Skeletal muscle cell (primary cell): Measurements from ENCODE around the gene SH3BP4.

Experiments used
- DNase-seq: peaks from one replicate; pipeline ENCODE4 v3.0.0-alpha.2; 2010; ENCODE audit warnings: low read depth
- H3K4me3 ChIP-seq: 2 replicates; pipeline ENCODE4 v1.5.1; 2011; ENCODE audit warnings: low read depth, mild to moderate bottlenecking, control low read depth, low read length, moderate library complexity

SH3BP4 gene

DNA sequence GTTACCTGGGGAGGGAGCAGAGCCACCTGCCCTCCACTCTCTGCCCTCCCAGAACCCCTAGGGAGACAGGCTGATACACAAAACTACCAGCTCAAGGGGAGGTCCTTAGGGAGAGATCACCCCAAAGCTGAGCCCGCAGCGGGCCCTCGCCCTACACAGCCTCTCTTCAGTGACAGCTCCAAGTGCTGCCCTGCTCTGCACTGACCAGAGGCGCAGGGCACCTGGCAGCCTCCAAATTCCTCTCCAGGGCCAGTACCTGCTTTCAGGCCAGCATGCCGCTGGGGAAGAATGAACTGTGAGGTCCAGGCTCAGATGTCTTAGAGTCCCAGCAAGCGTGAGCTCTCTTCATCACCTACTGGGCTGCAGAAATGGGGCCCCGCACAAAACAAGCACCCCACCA, 11.3 kb upstream of the SH3BP4 start:
- H3K4me3 ChIP-seq: no peak overlapping the region
- DNase-seq: no peak

DNA sequence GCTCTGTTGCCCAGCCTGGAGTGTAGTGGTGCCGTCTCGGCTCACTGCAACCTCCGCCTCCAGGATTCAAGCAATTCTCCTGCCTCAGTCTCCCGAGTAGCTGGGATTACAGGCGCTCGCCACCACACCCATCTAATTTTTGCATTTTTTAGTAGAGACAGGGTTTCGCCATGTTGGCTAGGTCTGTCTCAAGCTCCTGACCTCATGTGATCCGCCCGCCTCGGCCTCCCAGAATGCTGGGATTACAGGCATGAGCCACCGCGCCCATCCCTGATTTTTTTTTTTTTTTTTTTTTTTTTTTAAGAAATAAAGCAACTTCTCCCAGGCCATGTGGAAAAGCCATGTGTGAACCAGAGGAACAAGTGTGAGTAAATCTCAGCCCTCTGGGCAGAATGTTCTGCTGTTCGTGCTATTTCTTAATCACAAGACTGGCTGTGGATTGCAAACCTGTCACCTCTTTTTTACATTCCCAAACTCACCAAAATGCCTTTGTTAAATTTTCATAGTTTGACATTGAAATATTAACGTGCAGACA, 6.4 kb upstream of the SH3BP4 start:
- no peak for DNase-seq

DNA sequence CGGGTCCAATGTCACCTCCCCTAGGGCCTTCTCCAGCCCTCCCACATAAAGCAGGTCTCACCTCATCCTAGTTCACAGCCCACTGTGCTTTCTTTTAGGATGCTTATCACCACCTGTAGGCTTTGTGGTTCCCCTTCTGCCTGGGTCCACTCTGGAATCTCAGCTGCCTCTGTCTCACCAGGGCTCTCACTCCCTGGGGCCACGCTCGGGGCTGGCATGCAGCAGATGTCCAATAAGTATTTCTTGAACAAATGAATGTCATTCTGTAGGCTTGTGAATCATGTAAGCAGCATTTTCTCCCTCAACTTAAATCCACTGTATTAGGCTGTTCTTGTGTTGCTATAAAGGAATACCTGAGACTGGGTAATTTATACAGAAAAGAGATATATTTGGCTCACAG, 4.3 kb upstream of the SH3BP4 start:
- H3K4me3 ChIP-seq: no peak overlapping the region
- DNase-seq: no peak

More for the DNA sequence above, 6.4 kb upstream of the SH3BP4 start:
- no peak overlapping the region for H3K4me3 ChIP-seq

DNA sequence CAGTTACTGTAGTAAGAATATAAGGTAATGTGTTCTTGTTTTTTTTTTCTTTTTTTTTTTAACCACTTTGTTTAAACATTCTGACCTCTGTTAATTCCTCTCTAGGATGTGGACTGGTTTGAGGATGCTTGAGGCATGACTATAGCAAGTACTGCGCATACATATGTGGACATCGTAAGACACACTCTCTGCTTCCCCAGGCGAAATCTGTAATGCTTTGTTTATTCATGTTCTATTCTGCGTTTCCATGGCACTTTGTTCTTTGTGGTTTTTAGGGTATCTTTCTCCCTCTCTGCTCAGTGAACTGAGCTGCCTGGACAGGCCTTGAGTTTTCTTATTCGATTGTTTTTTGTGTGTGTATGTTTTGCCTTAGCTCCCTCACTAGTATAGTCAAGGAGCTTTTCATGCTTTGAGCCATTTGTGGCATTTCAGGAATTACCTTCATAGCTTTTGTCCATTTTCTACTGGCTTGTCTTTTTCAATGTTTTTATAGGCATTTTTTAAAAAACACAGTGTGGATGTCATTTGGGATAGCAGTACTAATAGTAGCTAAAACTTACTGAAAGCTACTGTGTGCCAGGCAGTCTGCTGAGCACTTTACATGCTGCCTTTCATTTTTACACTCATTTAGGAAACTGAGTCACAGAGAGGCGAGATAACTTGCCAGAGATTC, 1.9 kb upstream of the SH3BP4 start:
- H3K4me3 ChIP-seq: no peak overlapping the region
- DNase-seq: peak; percentile 98

DNA sequence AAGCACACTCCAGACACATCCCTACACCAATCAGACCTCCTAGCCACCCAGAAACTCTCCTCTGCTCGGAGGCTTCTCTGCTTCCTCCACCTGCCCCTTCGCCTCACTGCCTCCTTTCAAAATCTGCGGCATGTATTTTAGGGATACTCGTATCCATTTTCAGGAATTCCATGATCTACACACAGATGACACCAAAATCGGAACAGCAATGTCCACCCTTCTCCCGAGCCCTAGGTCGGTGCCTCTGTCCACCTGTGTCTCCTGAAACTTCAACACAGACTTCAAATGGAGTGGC, 1.4 kb upstream of the SH3BP4 start:
- no peak for DNase-seq
- H3K4me3 ChIP-seq: no peak overlapping the region

DNA sequence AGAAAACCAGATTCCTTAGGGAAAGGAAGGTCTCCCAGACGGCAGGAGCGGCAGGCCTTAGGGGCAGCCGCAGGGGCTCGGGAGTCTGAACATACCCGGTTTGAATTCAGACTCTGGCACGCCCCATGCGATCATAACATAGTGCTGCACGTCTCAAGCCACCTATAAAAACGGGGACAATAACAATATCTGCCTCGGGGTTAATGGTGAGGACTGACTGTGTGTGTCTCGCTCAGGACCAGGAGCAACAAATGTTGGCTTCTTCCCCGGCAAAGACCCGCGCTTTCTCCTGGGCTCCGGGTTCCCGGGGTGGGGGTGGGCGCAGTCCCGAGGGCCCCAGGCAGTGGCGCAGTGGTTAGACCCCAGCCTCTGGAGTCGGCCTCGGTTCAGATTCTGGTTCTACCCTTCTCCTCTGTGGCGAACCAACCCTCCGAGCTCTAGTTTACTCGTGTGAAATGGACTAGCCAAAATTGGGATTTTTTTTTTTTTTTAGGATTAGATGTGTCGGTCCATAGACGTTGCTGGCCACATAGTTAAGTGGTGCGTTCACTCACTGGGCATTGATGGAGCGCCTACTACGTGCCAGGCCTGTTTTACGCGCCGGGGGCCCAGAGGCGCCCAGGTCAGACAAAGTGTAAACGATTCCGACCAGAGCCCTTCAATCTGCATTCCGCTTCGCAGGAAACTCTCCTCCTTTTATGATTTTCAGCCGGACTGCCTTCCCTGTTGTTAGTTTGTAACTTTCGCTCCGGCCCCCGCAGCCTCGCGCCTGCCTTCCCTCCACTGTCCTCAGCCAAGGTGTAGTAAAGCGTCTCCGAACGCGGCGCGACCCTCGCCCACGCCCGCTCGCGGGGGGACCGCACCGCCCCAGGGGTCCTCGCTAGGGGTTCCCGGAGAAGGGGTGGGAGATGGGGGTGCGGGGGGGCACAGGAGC, 820 bp upstream of the SH3BP4 start:
- no peak for DNase-seq
- peak overlapping the region; percentile 59 for H3K4me3 ChIP-seq

DNA sequence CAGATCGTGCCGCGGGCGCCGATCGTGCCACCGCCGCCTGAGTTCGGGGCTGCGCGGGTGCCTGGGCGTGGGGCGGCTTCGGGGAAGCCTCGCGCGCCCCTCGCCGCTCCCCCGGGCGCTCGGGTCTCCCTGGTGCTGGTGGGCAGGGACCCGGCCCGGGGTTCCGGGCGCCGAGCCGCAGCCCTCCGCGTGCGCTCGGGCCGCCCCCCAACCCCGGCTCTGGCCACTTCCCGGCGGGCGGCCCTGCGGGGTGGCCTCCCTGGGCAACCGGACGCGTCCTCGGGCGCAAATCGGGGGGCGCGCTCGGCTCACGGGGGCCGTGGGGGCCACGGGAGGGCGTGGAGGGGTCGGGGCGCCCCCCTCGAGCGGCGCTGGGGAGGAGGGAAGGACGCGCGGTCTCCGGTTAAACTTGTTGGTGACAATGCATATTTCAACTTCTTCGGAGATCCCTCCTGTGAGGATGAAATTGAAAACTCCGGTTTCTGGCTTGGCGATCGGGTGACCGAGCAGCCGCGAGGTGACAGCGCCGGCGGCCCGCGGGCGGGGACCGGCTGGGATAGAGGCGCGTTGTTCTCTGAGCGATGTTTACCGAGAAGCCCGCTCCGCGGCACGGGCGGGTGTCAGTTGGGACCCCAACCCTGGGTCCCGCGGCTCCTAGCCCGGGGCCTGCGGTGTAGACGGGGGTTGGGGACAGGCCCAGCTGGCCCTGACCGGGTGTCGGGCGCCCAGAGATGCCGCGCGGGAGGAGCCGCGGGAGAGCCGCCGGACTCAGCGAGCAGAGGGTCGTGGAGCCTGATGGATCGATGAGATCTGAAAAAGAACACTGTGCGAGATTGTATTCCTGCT, 676 bp downstream of the SH3BP4 start:
- H3K4me3 ChIP-seq: peak overlapping the region; percentile 84
- no peak for DNase-seq

DNA sequence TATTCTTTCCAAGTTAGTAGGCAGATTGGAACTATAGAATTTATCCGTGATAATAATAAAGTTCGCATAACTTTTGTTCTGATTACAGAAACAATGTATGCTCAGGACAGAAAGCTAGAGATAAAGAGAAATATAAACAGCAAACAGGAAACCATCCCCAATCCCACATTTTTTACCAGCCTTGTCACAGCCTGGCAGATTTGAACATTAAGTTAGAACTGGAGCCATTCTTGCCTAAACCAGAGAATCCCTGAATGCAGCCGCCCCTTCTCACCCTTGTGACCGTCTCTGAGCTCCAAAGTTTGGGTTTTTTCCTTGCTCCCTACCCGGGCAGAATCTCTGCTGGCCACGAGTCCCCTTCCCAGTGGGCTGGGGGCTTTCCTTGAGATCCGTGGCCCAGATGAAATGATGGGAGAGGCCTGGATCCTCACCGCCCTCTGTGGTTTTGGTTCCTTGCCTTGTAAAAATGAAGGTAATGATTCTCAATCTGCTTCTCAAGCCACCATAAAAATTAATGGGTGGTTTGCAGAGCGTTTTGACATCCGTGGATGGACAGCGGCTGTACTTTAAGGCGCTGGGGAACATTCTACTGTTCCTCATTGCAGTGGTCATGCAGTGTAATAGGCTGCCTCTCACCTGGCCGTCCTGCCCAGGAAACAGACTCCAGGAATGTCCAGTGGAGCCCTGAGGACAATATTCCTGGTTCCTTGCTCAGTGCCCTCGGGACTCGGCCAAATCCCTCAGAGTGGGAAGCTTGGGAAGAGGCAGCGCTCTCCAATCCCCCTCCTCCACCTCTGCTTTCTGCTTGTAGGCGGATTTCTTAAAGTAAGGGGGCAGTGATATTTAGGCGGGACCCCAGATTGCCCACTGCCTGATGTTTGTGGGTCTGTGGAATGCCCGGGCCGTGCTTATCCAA, 1.6 kb downstream of the SH3BP4 start:
- H3K4me3 ChIP-seq: peak overlapping the region; percentile 84
- no peak for DNase-seq

DNA sequence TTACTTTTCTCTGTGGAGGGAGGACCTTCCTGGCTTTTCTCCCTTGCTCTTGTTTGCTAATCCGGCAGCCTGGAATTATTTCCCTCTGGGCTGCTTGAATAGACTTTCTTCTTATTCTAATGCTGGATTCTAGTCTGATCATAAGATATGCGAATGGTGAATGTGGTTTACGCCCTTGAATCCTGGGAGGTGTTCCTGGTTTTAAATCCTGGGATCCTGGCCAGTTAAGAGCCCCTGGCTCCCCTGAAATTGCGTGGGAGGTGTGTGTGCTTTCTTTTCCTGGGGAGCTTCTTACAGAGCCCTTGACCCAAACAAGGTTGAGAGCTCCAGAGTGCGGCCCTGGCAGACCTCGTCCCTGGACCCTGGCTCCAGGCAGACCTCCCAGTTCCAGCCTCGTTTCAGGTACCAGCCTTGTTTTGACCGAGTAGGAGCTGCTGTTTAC, 2.8 kb downstream of the SH3BP4 start:
- peak; percentile 54 for DNase-seq
- H3K4me3 ChIP-seq: peak overlapping the region; percentile 84

DNA sequence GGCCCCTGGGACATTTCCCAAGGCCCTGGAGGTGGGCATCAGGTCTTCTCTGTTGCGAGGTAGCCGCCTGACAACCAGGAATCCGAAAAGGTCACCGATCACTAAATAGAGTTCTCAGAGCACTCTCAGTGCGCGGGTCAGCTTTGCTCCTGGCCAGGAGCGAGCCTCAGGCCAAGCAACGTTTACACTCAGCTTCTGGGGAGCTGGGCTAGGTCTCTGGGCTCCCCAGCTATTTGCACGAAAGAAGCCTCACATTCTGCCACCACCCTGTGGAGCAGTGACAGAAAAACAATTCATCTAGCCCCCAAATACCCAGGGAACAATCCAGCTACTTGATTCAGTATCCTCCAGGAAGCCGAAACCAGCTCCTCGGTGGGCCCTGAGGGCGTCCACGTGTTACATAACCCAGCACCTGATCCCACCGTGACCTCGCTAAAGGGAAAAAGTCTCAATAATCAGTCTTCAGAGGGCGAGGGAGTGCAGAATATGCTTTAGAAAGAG, 3.3 kb downstream of the SH3BP4 start:
- no peak for DNase-seq
- H3K4me3 ChIP-seq: no peak overlapping the region

DNA sequence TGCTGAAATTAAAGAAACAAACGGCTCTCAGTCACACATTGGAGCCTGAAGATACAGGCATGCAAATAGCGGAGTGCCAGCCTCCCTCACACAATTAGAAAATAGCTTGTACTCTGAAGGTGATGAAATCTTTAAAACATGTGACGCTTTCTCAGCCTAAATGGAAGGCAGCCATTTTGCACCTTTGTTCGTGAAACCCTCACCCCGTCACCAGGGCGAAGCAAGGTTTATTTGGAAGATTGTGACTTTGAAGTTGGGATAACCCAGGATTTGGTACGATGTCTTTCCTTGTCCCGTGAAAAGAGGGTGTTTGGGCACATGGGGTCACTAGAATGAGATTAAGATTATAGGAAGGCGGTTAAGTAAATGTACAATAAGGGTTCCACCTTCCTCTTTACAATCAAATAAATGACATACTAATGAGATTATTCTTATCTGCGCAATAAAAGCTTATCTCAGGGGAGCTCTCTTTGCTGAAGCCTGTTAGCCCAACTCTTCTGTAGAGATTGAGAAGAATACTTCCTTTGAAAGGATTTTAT, 4.2 kb downstream of the SH3BP4 start:
- DNase-seq: no peak
- H3K4me3 ChIP-seq: no peak overlapping the region

DNA sequence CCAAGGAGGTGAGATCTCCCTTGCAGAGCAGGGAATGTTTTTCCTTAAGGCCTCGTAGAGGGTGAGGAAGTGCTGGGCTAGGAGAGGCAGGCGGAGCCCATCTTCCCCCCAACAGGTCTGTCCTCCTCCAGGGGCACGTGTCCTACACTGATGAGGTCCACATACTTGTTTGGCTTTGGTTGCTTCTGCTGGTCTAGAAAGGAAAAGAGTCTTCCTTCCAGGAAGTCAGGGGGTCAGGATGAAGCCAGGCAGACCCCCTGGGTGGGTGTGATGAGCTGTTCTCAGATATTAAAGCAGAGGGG, 6.0 kb downstream of the SH3BP4 start:
- no peak overlapping the region for H3K4me3 ChIP-seq
- DNase-seq: no peak

DNA sequence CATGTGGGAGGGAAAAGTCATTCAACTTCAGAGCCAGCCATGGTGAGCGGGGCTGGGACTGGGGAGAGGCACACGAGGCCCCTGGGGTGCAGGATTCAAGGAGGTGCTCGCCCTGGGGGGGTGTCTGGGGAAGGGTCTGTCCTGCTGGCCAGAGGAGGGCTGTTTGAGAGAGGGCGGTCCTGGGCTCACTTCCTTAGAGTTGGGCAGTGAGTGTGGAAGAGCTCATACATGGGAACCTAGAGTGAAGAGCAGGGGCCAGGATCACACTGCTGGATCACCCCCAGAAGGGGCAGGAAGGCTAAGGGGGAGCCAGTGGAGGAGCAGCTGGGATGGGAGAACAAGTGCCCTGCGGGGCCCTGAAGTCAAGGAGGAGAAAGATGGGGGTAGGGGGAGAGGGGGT, 6.5 kb downstream of the SH3BP4 start:
- no peak for DNase-seq
- no peak overlapping the region for H3K4me3 ChIP-seq

DNA sequence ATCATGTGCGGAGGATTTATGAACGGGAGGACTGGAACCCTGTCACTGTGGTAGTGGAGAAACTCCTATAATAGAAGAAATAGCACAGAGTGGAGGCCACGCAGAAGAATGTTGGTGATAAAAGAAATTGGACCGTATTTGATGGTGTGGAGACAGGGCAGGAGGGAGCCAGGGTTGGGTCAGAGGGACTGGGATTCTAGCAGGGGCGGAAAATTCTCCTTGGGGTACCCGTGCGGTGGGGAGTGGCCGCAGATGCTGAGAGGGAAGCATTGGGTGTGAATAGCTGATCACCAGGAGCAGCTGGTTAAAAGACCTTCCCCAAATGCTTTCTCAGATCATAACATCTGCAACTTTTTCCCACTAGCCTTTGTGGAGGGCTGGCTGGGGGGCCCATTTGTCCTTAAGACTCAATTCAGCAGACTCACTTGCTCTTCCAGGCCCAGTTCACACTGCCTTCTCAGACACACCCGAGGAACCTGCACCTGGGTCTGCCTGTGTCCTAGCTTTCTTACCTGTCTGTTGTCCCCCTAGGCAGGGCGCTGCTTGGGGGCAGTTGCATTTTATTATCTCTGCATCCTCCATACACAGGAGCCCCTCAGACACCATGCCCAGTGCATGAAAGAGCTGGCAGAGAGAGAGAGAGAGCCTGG, 7.1 kb downstream of the SH3BP4 start:
- no peak overlapping the region for H3K4me3 ChIP-seq
- DNase-seq: no peak

DNA sequence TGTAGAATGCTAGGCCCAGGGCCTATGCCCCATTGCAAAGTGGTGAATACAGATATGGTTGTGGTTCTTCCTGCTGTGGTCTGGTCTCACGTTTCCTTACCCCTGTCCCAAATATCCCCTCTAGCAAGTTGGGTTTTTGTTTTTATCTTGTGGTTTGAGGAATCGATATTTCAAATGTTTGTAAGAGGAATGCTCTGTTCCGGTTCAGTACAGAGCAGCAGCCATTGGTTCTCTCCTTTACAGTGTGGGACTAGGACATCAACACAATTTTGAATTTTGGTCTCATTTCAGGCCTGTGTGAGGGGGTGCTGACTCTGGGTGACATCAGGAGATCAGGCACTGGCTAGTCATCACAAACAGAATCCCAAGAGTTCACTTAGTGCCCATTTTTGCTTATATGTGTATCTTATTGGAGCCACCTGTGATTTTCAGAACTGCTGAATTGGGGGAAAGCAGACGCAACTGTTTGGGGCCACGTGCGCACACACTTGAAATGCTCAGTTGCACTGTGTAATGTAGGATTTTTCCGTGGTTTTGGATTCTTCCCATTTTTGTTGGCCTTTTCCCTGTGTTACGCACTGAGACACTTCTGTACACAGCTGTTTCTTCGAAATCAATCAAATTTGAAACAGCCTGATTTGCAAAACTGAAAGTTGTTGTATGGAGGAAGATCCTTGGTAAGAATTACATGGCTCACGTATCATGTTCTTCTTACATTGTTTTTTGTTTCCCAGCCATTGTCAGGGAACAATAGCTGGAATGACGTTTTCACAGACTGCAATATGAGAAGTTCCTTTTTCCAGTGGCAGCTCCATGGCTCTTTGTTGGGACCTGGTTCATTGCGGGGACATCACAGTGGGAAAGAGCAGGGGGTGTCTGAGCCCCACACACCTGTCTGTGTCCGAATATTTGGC, 8.6 kb downstream of the SH3BP4 start:
- H3K4me3 ChIP-seq: no peak overlapping the region
- no peak for DNase-seq

DNA sequence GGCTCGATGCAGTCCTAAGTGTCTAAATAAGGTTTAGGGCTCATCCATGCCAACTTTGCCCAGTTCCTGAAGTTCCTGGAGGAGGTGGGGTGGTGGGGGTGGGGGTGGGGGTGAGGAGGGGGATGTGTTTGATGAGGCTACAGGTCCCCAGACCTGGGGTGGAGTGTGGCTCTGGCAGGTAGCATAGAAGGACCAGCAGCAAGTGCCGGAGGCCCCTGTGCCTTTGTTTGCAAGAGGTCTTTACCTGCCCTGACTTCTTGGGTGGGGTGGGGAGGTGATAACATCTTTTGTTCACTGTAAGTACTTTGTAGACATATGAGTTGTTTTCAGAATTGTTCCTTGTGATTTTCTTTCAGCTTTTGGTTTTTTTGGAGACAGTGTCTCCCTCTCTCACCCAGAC, 10.0 kb downstream of the SH3BP4 start:
- DNase-seq: no peak
- no peak overlapping the region for H3K4me3 ChIP-seq
